Coronary artery (tissue), 2 donors: Measurements from ENCODE around the gene TRAPPC12.
A peak's percentile ranks its signal among the peaks of the same experiment; 100 is the strongest.

Experiments used
- DNase-seq: peaks from one replicate; pipeline ENCODE4 v3.0.0-alpha.2; 2017; ENCODE audit warnings: low spot score
- H3K27ac ChIP-seq, 2 donors: fragments of 200-600 bp; sonication (generic); one replicate each; pipeline ENCODE4 v1.5.1; 2016 to 2019
- H3K4me3 ChIP-seq: fragments of 200-600 bp; sonication (generic); 2 replicates; pipeline ENCODE4 v1.5.1; 2016; ENCODE audit warnings: mild to moderate bottlenecking, moderate library complexity
- TF ChIP-seq, protein P1 (sequence below): fragments of 200-600 bp; sonication (generic); IDR thresholded peaks from one replicate; pipeline ENCODE4 v1.5.1; 2019; ENCODE audit warnings: antibody characterized with exemption

TRAPPC12 gene

DNA sequence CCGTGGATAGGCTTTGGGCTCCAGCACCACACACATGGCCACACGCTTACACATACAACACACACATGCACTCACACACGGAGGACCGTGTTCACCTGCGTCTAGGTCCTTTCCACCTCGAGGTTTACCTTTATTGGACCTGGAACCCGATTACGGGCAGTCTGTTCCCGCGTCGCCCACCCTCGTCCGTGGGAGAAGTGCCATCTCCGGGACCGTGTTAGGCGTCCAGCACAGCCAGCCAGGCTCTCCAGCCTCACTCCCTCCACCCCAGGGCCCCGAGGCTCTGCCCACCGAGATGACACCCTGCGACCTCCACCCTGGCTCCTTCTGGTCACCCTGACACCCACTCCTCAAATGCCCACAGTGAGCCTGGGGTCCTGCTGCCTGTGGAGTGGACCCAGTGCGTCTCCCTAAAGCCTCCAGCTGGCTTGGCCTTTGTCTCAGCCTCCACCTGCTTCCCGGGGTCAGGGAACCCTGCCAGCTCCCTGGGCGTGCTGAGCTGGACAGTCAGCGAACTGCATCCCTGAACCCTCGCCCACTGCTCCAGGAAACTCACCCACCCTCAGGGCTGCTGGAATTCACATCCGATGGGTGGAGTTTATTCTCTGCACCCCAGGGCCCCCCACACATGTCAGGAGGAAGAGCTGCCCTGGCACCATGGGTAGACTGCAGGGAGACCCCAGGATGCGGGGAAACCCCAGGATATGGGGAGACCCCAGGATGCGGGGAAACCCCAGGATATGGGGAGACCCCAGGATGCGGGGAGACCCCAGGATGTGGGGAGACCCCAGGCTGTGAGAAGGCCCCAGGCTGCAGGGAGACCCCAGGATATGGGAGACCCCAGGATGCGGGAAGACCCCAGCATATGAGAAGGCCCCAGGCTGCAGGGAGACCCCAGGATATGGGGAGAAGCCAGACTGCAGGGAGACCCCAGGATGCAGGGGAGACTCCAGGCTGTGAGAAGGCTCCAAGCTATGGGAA is 106.8 kb downstream of the TRAPPC12 start:
- Histone ChIP-seq H3K4me3 (no peak overlapping the region), H3K27ac (no peak overlapping the region)
- DNase-seq = no peak
- TF ChIP-seq, protein P1, sequence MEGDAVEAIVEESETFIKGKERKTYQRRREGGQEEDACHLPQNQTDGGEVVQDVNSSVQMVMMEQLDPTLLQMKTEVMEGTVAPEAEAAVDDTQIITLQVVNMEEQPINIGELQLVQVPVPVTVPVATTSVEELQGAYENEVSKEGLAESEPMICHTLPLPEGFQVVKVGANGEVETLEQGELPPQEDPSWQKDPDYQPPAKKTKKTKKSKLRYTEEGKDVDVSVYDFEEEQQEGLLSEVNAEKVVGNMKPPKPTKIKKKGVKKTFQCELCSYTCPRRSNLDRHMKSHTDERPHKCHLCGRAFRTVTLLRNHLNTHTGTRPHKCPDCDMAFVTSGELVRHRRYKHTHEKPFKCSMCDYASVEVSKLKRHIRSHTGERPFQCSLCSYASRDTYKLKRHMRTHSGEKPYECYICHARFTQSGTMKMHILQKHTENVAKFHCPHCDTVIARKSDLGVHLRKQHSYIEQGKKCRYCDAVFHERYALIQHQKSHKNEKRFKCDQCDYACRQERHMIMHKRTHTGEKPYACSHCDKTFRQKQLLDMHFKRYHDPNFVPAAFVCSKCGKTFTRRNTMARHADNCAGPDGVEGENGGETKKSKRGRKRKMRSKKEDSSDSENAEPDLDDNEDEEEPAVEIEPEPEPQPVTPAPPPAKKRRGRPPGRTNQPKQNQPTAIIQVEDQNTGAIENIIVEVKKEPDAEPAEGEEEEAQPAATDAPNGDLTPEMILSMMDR = no peak

- TF ChIP-seq, protein P1 = no peak
- DNase-seq = no peak
Measured at GRCh38 chr2:3487028-3487425, 107.5 kb downstream of the TRAPPC12 start.

GRCh38 chr2:3487432-3487831 is 107.9 kb downstream of the TRAPPC12 start:
- no peak overlapping the region for H3K27ac ChIP-seq
- no peak for DNase-seq
- TF ChIP-seq, protein P1 = no peak
- H3K4me3 ChIP-seq = no peak overlapping the region

More at GRCh38 chr2:3487028-3487425, 107.5 kb downstream of the TRAPPC12 start:
- no peak overlapping the region for H3K4me3 ChIP-seq
- H3K27ac ChIP-seq = no peak overlapping the region

- no peak overlapping the region for H3K27ac ChIP-seq
- H3K4me3 ChIP-seq = no peak overlapping the region
- TF ChIP-seq, protein P1 = no peak
- DNase-seq = no peak
Measured at GRCh38 chr2:3488061-3488531, 108.6 kb downstream of the TRAPPC12 start.

GRCh38 chr2:3488855-3489763 is 109.6 kb downstream of the TRAPPC12 start:
- Histone ChIP-seq H3K27ac (peak overlapping the region in 1 of 2 donors; percentile 26), H3K4me3 (no peak overlapping the region)
- no peak for DNase-seq
- TF ChIP-seq, protein P1 = no peak

DNA sequence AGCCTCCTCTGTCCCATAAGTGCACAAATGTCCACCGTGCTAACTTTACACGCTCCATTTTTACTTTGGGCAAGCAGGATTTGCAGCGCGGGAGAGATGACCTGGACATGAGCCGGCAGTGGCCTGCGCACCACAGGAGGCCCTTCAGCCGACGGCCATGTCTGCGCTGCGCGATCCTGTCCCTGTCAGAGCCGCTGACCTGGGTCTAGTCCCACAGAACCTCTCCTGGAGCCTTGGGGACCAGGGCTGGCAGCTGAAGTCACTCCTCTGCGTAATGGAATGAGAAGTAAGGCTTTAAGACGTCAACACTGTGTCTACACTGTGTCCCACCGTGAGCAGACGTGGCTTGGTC is 110.2 kb downstream of the TRAPPC12 start:
- TF ChIP-seq, protein P1 = no peak
- Histone ChIP-seq H3K4me3 (no peak overlapping the region), H3K27ac (no peak overlapping the region)
- DNase-seq = no peak
